HG03064 (cell line): ENCODE measurements around the gene PDP2.

Experiments
- ATAC-seq: cut with Tn5 transposase; IDR thresholded peaks from one replicate; pipeline ENCODE4 v1.9.1; 2021; ENCODE audit warnings: low read depth; ENCODE audit not compliant: unreplicated experiment

Gene PDP2

DNA sequence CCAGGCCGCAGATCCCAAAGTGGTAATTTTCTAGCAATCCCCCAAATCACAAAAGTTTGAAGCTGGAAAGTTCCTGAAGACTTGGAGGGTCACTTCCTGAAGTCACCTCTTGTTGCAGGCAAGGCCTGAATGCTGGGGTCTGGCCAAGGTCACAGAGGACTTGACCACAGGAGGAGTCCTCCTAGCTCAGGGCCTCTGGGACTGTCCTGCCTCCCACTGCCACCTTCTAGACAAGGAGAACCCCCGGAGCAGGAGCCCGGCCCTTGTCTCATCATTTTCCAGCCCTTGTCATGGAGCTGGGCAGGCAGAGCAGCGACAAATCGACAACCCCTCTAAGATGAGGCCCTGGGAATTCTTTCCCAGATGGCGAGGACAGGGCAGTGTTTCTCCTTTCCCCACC is 38.0 kb downstream of the PDP2 start:
- ATAC-seq, result no peak

DNA sequence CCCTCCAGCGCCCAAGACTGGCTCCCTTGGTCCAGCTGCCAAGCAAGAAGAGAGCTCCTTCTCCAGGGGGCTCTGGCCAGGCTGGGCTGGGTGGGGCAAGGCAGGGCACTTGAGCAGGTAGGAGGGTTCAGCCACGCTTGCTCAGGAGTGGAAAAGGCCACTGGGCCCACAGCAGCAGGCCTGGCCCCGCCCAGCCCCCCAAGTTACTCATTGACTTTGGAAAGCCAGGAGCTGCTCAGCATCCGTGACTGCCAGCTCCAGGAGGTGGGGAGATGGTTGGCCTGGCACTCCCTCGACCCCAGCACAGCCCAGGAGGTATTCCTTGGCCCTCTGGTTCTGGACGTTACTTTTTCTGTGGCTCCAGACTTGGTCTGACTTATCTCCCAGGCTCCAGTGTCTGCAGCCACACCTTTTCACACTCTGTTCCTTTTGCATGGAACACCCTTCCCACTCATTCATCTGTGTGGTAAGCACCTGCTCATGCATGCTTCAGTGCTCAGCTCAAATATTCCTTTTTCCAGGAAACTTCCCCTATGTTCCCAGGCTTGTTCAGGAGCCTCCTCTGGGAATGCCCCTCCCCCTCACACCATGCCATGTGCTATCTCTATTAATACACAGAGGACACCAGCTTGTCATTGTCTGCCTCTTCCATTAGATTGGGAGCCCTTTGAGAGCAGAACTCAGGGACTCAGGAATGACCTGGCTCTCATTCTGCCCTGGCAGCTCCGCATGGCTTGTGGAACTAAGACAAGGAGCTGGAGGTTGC is 38.7 kb downstream of the PDP2 start, which contains the start of gene CDH16:
Gene CDH16 (minus strand): TSS at position 83 of the 766 bp plus-strand sequence. CDS start 820 bp downstream, outside the sequence.
- ATAC-seq, result no peak

DNA sequence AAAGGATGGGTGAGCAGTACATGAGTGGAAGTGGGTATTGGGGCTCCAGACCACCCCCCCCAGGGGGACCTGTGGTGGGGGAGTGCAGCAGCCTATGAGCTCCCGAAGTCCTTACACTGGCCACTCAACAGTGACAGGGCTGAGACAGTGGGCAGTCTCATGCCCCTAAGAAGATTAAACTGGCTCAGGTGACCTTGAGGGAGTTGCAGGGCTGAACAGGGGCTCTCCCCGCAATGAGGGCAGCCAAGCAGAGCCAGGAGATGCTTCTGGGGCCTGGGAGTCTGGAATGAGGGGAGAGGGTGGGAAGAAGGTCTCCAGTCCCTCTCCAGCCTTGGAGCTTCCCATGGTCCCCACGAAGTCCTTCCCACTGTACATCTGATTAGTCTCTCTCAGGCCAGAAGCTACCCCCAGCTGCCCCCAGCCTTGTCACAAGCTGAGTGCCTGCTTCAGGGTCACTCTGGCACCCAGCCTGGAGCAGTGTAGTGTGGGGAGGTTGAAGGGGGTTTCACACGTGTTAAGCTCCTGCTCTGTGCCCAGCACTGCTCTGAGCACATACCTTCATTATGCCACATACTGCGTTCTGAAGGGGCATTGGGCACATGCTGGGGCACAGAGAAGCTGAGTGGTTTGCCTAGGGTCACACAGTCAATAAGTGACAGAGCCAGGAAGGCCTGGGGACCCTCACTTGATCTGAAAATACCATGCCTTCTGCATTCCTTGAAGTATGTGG is 39.4 kb downstream of the PDP2 start:
- no peak for ATAC-seq

DNA sequence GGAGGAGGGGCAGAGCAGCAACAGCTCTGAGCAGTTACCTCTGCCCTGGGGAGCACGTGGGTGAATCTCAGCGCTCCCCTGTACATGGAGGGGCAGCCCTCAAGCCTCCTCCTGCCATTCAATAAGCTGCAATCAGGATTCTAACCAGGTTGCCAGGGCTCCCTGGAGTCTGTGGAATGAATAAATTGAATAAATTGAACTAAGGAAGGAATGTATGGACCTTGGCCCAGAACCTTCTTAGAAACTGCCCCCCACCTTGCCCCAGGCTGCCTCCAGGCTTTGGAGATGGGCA is 39.9 kb downstream of the PDP2 start:
- ATAC-seq, result no peak

DNA sequence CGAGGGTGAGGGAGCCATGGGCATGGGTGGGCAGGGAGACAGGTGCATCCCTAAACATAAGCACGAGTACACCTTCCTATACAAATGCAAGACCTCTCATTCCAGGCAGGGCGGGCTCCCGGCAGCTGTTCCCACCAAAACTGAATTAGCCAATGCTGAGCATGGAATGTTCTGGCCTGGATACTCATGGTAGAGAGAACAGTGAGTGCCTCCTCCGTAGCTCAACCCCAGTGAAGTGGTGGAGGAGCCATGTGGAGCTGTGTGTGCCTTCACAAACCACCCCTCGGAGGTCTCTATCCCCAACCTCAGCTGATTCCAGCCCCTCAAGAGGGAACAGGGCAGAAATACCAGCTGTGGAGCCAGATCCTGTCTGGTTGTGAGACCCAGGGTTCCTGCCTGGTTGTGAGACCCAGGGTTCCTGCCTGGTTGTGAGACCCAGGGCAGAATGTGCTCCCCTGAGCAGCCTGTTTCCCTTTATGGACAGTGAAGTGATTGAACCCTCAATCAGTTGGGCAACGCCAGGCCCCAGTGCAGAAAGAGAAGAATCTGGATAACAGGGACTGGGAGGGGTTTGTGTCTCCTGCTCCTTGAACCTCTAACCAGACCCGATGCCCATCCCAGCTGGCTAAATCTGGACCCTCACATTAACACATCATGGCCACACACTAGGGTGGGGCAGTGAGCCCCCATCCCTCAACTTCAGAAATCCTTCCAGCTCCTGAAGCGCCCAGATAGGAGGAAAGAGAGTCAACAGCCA is 40.8 kb downstream of the PDP2 start:
- no peak for ATAC-seq

DNA sequence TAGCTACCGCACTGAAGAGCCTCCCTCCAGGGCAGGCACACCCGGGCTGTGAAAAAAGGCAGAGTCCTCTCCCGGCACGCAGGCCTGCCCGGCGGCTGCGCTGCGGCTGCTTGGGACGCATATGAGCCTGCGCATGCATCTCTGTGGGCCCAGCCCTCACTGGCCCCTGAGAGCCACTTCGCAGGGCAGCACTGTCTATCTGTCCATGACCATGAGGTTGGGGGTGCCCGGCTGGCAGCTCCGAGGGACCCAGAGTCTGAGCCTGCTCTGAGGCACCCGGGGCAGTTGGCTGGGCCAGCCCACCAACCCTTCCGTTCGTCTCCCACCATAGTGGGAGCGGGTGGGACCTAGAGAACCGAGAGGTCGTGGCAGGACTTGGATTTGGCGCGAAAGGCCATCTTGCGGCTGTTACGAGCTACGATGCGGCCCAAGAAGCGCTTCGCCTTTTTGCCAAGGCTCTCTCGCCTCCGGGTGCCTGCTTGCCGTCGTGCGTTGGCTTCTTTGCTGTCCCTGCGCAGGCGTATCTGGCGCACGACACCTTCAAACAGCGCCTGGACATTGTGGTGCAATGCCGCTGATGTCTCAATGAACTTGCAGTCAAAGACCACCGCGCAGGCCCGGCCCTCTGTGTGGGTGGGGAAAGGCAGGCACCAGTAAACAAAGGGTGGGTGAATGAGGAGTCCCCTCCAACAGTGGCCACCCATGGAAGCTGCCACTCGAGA is 41.6 kb downstream of the PDP2 start:
- no peak for ATAC-seq

DNA sequence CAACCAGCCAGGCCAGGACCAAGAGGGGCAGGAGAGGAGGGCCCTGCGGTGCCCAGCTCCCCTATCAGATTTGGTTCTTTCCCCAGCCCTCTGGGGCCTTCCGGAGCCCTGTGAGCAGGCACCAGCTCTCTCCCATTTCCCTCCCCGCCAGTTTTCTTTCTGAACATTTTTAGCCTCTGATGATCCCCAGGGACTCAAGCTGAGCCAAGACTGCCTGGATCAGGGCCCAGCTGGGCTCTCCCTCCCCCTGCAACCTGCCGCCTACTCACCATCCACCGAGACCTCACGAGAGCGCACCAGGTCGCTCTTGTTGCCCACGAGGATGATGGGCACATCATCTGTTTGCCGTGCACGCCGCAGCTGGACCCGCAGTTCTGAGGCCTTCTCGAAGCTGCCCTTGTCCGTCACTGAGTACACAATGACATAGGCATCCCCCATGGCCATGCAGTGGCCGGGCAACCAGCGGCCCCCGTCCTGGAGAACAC is 43.0 kb downstream of the PDP2 start:
- no peak for ATAC-seq

DNA sequence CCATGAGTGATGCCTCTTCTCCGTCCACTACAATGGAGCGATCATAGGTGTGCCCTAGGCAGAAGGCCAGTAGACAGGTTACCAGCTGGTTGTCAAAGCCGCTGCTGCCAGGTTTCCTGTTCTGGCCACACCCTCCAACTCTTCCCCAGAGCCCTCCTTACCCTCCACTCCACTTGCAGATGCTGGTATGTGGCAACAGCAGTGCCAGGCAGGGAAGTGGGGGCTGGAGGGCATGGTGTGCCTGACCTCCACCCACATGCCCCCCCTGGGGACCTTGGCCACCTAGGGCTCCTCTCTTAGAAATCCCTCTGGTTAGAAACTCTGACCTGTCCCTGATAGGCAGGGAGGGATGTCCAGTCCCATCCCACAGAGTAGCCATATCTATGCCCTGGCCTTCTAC is 43.6 kb downstream of the PDP2 start:
- ATAC-seq, result no peak

DNA sequence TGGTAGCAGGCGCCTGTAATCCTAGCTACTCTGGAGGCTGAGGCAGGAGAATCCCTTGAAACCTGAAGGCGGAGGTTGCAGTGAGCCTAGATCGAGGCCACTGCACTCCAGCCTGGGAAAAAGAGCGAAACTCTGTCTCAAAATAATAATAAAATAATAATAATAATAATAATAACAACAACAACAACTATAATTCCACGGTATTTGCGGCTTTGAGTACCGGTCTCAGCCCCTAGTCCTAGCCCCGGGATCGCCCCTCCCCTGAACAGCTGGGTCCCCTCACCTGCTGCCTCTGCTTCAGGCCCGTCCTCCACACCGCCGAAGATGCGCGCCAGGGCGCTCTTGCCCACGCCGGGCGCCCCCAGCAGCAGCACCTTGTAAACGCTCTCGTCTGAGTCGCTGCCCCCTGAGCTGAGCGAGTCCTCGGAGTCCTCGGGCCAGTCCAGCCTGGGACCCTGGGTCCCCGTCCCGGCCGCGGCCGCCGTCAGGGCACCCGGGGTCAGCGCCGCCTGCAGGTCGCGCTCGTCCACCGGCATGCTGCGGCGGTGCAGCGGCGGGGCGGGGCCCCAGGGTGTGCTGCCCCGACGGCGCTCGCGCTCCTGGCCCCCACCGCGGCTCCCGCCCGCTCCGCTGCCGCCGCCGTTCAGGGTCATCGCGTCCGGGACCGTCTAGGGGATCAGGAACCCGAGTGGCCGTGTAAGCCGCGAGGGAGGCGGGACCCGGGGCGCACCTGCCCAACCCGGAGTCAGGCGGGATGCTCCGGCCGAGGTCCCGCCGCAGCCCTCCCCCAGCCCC is 44.4 kb downstream of the PDP2 start:
- ATAC-seq, result no peak

DNA sequence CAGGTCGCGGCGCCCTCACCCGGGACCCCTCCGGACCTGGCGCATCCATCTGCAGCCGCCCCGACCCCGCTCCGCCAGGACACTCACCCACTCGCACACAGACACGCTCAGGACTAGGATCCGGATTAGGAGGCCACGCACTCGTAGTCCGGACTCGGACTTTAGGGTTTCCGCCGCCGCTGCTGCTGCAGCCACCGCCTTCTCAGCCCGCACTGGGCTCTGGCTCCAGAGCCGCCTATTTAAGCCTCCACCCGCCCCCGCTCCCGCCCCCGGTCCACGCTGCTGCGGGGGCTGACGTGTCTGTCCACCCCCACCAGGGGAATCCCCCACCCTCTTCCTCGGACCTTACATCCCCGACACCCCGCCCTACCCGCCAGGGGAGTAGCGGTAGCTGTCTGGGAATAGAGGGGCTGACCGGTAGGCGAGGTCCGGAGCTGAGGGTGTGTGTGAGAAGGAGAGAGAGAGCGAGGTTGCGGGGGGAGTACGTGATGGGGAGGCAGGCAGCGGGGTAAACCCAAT is 45.1 kb downstream of the PDP2 start, which contains the start of gene RRAD:
Gene RRAD (minus strand): TSS at position 214 of the 519 bp plus-strand sequence. CDS start 356 bp downstream, outside the sequence.
- ATAC-seq, result no peak

DNA sequence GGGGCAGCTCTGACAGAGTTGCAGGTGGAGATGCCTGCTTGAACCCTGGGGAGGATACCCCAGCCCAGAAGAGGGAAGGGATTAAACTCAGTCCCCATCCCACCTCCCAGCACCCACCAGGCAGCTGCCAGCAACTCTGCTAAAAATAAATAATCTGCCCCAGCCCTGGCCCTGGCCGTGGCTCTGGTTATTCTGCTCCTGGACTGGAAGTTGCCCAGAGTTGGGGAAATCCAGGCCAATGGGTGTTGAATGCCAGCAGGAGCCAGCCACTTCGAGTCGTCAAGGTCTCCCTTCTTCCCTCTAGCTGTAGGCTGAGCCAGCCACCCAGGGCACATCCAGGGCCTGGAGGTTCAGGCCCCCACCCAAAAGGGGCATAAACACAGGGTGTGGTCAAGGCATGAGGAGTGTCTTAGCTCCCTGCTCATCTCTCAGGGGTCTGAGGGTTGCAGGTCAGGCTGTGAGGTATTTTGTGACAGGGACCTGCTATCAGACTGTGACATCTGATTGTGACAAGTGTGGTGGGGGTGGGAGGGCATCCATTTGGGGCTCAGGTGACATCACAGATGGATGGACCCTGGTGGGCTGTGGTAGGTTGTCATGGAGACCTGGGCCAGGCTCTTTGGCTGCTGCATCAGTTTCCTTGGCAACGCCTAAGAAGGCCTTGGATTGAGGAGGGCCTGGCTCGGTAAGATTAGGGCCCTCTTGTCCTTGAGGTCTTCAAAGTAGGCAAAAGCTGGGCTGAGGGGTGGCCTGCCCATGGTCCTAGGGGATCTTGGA is 46.0 kb downstream of the PDP2 start:
- no peak for ATAC-seq

DNA sequence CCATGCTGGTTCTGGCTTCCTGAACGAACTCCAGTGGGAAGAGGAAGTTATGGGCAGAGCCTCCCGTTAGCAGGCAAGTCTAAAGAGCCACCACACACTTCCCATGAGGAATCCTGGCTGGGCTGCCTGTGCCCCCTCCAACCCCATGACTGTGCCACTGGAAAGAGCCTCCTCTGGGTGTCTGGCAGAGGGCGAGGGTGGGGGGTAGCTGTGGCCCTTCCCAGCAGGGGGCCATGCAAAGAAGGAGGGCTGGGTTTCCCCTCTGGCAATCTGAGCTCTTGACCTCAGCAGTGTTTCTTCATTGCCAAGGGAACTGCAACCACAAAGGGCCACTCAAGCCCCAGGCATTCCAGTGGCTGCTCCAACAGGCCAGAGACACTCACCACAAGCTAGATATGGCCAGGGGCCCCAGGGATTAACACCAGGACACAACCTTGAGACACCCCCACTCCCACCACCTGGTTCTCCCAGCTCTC is 46.7 kb downstream of the PDP2 start:
- ATAC-seq, result no peak

DNA sequence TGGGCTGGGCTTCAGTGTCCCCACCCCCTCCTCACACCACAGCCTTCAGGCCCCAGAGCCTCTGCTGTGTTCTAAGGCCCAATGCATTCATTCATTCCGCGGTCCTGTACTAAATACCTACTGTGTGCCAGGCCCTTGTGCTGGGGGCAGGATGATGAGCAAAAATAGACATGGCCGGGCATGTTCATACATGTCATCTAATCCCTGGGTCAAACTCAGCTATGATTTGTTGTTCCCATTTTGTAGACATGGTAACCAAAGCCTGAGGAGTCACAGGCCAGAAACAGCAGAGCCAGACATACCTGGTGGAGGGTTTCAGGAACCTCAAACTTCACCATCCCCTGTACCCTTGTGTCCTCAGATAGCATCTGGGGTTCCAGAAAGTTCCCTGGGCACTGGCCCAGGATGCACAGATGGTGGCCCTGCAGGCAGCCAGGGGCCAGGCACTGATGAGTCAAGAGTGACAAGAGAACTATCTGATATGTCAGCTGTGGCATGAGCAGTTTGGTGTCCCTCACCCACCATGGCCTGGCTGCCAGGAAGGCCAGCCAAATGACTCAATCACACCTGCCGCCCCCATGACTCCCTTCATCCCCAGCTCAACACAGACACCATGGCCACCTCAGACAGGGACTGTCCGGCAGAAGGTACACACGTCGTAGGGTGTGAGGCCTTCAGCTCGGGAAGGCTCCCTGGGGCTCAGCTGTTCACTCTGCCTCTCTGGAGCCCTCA is 47.8 kb downstream of the PDP2 start:
- no peak for ATAC-seq

DNA sequence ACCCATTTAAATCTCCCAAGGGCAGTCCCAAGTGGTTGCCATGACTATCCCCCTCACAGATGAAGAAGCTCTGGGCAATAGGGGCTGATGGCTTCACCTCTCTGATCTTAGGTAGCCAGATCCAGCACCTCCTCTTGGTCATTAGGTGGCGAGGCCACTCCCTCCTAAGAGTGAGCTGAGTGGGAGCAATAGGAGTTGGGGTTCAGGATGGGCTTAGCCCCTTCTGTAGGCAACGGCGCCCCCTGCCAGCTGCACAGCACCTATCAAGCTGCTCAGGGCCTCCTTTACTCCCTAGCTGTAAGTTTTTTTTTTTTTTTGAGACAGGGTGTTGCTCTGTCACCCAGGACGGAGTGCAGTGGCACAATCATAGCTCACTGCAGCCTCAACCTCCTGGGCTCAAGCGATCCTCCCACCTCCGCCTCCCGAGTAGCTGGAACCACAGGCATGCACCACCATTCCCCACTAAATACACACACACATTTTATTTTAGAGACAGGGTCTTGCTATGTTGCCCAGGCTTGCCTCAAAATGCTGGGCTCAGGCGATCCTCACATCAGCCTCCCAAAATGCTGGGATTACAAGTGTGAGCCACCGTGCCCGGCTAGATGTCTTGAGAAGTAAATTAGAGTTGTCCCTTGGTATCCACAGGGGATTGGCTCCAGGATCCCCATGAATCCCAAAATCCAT is 48.5 kb downstream of the PDP2 start:
- no peak for ATAC-seq

DNA sequence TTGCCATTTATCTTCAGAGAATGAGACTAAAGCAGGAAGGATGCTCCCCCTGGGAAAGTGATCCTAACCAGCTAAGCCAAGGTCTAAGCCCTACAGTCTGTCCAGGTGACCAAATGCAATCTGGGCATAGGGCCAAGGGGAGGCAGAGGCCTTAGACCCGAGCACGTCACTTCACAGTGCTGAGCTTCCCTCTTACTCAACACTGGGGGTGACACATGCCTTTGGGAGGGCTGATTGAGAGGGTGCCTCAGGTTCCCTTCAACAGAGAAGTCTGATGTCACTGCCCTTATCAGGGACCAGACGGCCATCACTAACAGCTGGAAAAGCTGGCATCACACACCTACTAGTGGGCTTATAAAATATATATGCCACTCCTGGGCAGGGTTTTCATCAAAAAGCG is 49.9 kb downstream of the PDP2 start:
- ATAC-seq, result no peak

DNA sequence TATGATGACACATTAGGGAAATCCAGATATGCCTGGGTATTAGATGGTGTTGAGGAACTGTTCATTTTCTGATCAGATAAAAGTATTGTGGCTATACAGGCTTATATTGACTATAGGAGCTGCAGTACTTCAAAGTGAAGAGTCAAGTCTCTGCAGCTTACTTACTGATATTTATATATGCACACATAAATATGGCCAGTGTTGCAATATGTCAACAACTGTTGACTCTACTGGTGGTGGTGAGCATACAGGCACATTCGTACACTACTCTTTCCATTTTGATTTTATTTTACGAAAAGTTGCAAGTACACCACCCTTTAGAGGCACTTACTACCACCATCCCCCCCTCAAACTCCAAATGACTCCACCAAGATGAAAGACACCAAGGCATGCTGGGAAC is 51.4 kb downstream of the PDP2 start:
- no peak for ATAC-seq

DNA sequence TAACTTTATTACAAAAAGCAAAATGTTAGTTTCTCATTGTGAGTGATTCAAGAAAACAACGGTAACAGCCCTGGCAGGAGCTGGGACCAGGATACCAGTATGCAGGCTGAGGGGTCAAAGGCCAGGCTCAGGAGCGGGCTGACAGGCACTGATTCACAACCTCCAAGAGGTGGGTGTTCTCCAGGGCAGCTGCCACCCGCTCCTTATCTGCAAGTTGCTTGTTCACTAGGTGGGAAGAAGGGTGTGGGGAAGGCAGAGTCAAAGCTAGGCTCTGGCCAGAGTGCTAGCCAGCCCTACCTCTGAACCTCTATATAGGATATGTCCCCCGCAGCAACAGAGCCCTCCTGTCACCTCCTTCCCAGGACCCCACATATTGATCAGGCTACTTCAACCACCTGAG is 51.8 kb downstream of the PDP2 start:
- ATAC-seq, result no peak

DNA sequence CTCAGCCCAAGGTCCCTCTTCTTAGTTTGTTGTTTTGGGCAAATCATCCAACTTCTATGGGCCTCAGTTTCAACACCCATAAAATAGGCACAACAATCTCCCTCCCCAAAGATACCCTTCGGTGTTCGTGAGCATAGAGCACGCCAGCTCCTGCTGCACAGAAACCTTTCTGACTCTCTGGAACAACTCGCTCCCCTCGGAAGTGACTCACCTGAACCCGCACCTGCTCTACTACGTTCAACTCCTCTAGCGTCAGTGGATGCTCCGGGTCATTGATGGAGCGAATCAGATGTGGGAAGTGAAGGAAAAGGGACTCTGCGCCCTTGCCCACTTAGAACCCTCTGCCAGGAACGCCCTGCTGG is 53.4 kb downstream of the PDP2 start:
- ATAC-seq, result no peak
